H7 (cell line): Measurements from ENCODE around the gene INMT. TPM values are rescaled to one million over a fixed set of nuclear protein-coding genes. Genes with fewer than 3 reads are reported as not detected.
A peak's percentile ranks its signal among the peaks of the same experiment; 100 is the strongest.

Experiments
- DNase-seq: peaks from one replicate; pipeline ENCODE4 v3.0.0; 2012
- H3K27me3 ChIP-seq: 2 replicates; pipeline ENCODE4 v1.6.0; 2011; ENCODE audit warnings: mild to moderate bottlenecking, low read length; ENCODE audit not compliant: control insufficient read depth, insufficient read depth
- H3K36me3 ChIP-seq: replicated peaks from 2 replicates; pipeline ENCODE4 v1.5.1; 2011; ENCODE audit warnings: low read length; ENCODE audit not compliant: control insufficient read depth, insufficient read depth
- H3K4me3 ChIP-seq: 2 replicates; pipeline ENCODE4 v1.5.1; 2011; ENCODE audit warnings: low read depth, mild to moderate bottlenecking, control low read depth, low read length, moderate library complexity; ENCODE audit not compliant: insufficient read depth
- total RNA-seq: library from RNA; depleted of rRNA; stranded (reverse); fragments of >200 nt; shearing (Covaris generic); gene quantifications from 2 replicates; pipeline ENCODE4 v1.2.3, GENCODE V29; 2014; rRNA removed

INMT gene
- total RNA-seq, 1 experiment from 2014 or later = 1.0 TPM

DNA sequence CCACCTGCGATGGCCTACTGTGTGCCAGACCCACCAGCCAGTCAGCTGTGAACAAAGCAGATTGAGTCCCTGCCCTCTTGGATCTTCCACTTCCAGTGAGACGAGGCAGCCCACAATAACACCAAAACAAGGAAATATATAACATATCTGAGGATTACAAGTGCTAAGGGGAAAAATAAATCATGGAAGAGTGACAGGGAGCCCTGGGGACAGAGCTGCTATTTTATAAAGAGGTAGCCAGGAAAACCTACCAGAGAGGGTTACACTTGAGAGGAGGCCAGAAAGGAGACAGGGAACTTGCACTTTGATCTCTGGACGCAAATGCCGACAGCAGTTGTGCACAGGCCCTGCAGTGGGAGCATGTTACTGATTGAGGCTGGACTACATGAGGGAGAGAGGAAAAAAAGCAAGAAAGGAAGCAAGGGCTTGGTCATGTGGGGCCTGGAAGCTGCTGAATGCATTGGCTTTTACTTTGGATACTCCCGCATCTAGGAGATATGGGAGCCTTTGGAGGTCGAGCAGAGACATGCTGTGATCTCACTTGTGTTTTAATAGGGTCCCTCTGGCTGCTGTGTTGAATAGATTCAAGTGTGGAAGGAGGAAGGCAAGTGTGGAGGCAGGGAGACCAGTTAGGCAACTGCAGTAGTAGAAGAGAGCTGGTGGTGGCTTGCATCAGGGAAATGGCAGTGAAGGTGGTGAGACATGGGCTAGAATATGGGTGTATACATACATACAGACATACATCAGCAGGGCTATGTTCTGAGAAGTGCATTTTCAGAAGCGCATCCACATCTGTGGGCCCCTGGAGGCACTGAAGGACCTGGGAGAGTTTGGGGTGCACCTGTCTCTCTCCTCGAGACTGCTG is 45.5 kb downstream of the INMT start:
- H3K27me3 ChIP-seq = no peaks in the 10 kb centered on the region
- no peak for DNase-seq
- H3K36me3 ChIP-seq = no peaks in the 10 kb centered on the region
- no peak overlapping the region for H3K4me3 ChIP-seq

DNA sequence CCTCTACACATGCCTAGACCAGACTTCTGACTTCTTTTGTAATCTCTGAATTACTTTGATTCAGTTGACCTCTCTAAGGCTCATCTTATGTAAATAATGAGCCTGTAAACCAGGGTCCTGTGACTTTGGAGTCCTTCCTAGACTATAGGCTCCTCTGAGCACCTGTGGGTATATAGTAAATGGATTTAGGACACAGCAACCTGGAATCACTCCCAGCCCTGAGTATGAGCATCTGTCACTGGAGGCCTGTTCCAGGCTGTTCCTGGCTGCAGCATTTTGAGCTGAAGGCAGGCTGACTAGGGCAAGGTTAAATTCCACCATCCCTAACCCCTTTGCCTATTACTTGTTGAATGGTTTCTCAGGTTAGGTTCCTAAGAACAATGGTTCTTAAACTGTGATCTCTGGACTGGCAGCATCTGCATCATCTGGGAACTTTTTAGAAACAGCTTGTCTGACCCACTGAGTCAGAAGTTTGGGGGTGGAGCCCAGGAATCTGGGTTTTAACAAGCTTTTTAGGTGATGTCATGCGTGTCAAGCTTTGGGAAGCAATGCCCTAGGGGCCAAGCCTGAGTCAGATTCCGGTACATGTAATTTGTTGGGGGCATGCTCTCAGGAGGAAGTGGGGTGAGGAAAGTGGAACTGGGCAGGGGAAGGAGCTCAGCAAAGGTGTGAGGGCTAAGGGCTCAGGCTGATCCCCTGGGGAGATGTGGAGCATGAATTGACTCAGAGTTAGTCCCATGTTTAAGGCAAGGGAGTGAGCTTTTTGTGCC is 47.5 kb downstream of the INMT start:
- no peaks in the 10 kb centered on the region for H3K27me3 ChIP-seq
- no peak overlapping the region for H3K4me3 ChIP-seq
- no peak for DNase-seq
- no peaks in the 10 kb centered on the region for H3K36me3 ChIP-seq

DNA sequence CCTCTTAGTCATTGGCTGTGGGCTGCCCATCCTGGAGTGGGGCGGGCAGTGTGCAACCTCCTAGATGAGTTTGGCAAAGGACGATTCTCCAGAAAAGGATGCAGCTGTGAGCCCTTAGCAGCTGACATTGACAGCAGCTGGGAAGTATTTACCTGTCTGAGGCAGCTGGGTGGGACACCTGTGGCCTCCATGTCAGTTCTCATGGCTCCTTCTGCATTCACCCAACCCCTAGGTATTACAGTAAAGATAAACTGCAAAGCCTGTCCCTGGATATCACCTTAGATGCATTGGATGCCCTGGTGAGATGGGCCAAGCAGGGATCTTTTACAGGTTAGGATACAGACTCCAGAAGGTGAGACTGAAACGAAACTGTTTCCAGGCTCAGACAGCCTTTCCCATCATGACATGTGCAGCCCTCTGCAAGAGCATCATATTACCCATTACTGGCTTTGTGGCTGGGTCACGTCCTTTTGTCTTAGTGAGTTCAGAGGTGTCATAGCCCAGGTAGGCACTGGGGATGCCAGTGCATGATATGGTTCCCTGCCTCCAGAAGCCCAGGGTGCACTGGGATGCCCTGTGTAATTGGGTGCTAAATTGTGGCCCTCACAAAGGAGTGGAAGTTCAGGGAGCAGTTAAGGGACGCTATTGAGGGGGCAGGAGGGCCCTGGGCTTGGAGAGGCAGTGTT is 48.2 kb downstream of the INMT start:
- no peaks in the 10 kb centered on the region for H3K27me3 ChIP-seq
- DNase-seq = no peak

DNA sequence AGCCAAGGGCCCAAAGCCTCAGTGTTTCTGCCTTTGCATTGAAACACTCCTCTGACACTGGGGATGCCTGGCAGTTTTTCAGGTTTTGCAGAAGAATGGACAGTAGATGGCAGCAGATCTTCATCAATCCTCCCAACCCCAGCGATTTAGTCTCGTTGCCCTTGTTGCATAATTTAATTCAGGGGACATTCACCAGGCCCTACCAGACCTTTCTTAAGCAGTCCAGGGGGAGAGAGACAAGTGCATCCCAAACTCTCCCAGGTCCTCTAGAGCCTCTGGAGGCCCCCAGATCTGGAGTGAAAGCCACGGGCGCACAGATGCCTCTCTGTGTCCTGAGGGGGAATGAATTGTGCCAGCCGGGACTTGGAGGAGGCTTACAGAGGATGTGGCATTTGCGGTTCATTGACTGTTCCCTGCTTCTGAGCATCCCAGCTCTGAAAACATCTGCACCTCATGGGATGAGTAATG is 48.9 kb downstream of the INMT start:
- H3K36me3 ChIP-seq = no peaks in the 10 kb centered on the region
- no peak overlapping the region for H3K4me3 ChIP-seq
- H3K27me3 ChIP-seq = no peaks in the 10 kb centered on the region
- peak; percentile 88 for DNase-seq

More for the DNA sequence above, 48.2 kb downstream of the INMT start:
- Histone ChIP-seq H3K4me3 (no peak overlapping the region), H3K36me3 (no peaks in the 10 kb centered on the region)

DNA sequence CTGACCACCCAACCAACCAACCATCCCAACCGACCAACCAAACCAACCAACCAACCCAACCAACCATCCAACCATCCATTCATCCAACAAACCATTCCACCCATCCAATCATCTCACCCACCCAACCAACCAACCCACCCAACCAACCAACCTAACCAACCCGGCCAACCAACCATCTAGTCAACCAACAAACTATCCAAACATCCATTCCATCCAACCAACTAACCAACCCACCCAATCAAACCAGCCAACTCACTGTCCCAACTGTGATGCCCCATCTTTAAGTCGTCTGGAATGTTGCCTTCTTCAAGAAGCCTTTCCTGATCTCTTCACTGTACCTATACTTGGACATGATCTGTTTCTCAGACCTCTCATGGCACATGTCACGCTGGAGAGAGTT is 50.9 kb downstream of the INMT start:
- Histone ChIP-seq H3K4me3 (no peak overlapping the region), H3K27me3 (no peaks in the 10 kb centered on the region), H3K36me3 (no peaks in the 10 kb centered on the region)
- DNase-seq = no peak

DNA sequence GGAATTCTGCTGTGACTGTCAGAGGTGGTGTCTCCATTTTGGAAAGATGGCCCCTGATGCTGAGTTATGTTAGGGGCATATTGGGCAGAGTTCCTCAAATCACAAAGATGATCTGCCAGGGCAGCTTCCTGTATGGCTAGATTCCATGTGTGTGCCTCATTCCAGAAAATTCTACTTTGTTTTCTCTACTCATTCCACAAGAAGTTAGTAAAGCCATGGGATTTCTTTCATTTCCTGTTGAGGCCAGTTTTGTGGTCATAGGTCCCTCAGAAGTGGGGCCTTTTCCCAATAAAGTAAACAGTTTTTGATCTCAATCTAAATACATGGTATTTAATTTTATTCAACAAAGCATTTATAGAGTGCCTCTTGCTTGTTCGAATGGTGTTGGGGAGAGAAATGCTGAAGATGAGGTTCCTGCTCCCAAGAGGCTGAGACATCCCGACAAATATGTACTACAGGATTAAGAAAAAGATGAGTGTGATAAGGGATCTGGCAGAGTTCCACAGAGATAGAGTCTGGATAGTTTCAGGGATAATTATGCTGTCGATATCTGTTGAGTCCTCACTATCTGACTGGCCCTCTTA is 52.2 kb downstream of the INMT start:
- Histone ChIP-seq H3K4me3 (no peak overlapping the region), H3K27me3 (no peaks in the 10 kb centered on the region), H3K36me3 (no peaks in the 10 kb centered on the region)
- no peak for DNase-seq

DNA sequence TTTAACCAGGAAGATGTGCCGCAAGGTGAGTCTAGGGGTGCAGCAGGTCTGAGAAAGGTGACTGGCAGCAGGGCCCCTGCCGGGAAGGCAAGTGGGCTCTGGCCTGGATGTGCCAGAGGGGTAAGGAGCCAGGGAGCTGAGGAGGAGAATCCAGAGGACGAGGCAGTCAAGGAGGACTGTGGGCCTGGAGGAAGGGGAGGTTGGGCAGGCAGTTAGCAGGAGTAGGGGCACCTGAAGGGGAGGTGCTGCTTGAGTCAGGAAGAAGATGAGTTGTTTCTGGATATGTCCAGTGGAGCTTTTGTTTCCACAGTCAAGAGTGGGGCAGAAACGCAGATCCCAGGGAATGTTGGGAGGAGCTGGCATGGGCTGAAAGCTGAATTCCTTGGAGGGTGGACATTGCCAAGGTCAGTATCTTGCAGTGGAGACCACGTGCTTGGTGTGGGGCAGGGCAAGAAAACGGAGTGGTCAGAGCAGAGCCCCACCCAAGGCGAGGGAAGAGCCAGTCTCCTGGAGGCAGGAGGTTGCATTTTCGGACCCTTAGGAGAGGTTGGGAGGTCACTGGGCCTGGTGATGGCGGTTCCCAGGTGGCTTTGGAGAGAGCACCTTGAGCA is 53.3 kb downstream of the INMT start:
- DNase-seq = no peak
- Histone ChIP-seq H3K4me3 (no peak overlapping the region), H3K36me3 (no peaks in the 10 kb centered on the region), H3K27me3 (no peaks in the 10 kb centered on the region)

DNA sequence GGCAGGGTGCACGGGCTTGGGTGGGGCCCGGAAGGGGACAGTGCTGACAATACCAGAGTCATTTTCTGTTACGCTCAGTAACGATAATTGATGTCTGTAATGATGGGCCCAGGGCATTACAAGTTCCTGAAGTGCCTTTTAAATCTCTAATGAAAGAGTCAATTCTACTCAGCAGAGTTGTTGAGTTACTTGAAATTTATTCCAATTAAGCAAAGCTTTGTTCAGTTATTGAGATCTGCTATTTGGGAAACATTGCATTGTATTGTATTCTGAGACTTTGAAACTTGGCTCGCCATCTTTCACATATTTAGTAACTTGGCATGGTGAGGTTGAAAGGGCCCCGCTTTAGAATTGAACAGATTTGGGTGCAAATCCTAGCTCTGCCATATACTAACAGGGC is 54.0 kb downstream of the INMT start:
- H3K27me3 ChIP-seq = no peaks in the 10 kb centered on the region
- no peak overlapping the region for H3K4me3 ChIP-seq
- H3K36me3 ChIP-seq = no peaks in the 10 kb centered on the region
- no peak for DNase-seq

Other genes starting within 250 kb of the INMT start
- gene GGCT, start 247.3 kb upstream of the INMT start, total RNA-seq = 69.3 and 99.4 TPM in 2 replicates
- 159 and 216 TPM in 2 replicates for gene GARS1, start 157.3 kb upstream of the INMT start, total RNA-seq
- gene CRHR2, start 69.7 kb upstream of the INMT start, total RNA-seq = not detected in 2 replicates
- gene MINDY4, start 19.3 kb downstream of the INMT start, total RNA-seq = 1.4 and 2.0 TPM in 2 replicates
- 0.26 TPM in 1 of 2 replicates, not detected in the other for gene AQP1, start 159.7 kb downstream of the INMT start, total RNA-seq
- gene GHRHR, start 211.8 kb downstream of the INMT start, total RNA-seq = 1.9 and 2.7 TPM in 2 replicates